GOT3 (cell line): Measurements from ENCODE around the gene RAB40B.

Source experiments
- DNase-seq: peaks from one replicate; lab custom pipeline; 2025; ENCODE audit warnings: mixed read lengths; lab: John Stamatoyannopoulos, UW

Gene RAB40B

DNA sequence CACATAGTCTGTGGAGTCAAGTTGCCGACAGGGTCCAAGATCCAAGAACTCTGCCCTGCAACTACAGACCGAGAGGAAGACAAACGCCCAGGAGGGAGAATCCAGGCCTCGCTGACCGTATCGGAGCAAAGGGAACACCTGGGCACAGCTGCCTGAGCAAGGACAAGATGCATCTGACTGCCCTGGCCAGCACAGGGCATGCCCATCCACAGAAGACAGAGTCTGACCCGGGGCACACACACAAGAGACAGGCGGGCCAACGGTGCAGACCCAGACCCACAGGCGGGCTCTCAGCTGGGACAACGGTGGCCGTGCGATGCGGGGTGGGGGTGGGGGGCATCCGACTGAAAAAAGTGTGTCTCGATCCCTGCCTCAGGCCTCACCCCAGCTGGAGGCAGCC, 6.2 kb downstream of the RAB40B start:
- DNase-seq, result no peak

DNA sequence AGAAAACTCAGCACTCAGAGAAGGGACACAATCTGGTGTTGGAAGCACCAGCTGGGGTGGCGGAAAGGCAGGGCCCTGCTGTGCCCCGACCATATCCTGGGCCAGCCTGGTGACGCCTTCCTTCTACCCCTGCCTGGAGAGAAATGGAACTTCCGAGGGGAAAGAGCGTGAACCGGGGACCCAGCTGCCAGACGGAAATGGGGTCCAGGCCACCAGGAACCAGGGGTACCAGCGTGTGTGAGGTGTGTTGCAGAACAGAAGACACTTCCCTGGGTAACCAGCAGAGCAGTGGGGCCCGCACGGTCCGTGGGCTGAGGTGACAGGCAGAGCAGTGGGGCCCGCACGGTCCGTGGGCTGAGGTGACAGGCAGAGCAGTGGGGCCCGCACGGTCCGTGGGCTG, 6.8 kb downstream of the RAB40B start:
- no peak for DNase-seq

DNA sequence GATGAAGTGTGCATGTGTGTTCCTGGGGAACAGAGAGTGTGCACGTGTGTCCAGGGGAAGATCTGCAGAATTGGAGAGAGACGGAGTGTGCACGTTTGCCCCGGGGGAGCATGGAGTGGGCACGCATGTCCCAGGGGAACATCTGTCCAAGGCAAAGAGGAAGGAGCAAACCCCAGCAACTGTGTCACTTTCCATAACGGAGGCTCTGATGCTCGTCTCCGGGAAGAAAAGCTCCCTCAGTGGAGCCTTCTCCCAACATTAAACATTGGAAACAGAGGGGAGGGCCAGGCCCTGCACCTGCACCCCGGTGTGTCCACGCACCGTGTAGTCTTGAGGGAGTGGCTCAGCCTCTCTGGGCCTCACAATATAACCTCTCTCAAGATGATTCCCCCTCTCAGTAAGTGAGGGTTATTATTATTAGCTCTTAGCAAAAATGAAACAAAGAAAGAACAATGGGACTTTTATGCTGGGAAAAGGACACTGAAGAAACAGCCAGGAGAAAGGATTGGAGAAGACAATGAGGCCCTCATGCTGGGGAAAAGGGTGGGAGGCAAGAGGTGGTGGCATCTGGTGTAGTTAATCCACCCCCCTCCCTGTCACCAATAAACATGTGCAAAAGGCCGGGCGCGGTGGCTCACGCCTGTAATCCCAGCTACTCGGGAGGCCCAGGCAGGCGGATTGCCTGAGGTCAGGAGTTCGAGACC, 7.6 kb downstream of the RAB40B start:
- no peak for DNase-seq

DNA sequence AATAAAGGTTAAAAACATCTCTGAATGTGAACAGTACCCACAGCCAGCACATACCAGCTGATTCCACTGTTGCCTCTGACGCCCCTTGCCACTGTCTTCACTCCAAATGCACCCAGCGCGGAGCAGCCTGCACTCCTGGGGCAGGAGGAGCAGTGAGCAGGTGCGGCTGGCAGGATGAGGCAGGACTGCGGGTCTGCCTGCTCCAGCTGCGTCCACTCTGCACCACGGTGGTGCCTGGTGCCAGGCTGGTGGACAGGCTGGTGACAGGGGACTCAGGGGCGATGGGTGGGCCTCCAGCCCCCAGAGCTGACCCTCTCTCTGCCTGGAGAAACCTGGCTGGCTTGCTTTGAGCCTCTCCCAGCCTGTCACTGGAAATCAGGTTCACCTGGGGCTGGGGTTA, 9.4 kb downstream of the RAB40B start:
- no peak for DNase-seq

DNA sequence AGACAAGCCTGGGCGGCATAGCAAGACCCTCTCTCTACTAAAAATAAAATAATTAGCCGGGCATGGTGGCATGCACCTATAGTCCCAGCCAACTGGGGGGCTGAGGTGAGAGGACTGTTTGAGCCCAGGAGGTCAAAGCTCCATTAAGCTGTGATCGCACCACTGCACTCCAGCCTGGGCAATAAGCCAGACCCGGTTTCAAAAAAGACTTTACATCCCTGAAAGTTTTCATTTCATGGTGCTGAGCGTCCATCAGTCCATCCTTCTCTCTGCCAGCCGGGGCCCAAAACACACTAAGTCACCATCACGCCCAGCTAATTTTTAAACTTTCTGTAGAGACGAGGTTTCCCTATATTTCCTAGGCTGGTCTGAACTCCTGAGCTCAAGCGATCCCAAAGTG, 10.6 kb downstream of the RAB40B start:
- no peak for DNase-seq

DNA sequence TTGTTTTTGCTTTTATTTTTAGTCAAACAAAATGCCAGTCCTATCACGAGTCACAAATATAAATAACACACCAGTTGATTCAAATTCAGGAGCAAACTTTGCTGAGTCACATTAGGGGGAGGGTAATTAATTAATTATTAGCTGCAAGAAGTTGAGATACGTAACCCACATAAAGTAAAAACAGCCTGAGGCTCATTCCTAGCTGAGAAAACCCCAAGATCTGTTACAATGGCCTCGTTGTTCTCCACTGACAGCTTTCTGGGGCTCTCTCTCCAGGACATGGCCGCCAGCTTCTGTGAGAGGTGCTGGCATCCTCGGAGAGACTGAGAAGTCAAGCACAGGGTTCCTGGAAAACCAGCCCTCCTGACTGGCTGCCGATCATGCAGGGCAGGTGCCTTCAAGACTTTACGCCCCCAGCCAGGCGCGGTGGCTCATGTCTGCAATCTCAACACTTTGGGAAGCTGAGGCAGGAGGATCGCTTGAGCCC, 11.1 kb downstream of the RAB40B start:
- no peak for DNase-seq

DNA sequence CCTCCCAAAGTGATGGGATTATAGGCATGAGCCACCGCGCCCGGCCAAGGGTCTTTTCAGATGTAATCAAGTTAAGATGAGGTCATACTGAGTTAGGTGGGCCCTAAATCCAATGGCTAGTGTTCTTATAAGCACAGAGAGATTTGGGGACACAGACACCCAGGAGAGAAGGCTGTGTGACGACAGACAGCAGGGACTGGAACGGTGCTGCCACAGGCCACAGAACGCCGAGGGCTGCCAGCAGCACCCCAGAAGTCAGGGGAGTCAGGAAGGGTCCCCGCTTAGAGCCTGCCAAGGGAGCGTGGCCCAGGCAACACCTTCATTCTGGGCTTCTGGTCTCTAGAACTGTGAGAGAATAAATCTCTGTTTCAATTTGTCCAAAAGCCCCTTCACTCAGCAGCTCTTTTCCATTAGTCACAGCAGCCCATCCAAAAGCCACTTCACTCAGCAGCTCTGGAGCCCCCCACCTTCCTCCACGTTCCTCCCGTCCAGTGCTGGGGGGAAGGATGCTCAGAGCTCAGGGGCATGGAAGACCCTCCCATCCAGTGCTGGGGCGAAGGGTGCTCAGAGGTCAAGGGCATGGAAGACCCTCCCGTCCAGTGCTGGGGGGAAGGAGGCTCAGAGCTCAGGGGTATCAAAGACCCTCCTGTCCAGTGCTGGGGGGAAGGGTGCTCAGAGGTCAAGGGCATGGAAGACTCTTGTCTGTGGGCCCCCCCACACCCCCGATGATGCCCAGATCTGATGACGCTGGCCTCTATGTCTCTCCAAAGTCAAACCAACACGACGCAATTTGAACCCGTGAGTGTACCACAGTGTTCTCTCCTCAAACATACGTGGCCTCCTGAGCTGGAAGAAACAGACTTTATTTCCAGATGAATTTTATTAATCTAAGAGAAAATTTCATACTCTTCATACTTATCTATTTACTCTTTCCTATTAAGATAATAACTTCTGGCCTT, 11.9 kb downstream of the RAB40B start:
- no peak for DNase-seq

DNA sequence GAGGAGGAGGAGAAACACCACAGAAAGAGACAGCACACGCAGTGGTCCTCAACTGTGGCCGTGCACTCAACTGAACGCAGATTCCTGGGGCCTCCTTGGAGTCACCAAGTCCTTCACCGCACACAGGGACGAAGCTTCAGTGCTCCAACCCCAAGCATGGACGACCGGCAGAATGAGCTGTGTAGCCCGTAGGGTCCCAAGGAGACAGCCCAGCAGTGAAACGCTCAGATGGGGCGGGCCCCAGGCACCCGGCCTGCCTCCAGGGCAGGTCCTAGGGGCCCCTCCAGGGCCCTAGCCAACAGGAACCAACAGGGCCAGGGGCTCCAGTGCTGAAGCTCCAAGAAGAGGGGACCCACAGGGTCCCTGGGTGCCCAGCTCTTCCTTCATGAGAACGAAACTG, 13.2 kb downstream of the RAB40B start:
- DNase-seq, result no peak

DNA sequence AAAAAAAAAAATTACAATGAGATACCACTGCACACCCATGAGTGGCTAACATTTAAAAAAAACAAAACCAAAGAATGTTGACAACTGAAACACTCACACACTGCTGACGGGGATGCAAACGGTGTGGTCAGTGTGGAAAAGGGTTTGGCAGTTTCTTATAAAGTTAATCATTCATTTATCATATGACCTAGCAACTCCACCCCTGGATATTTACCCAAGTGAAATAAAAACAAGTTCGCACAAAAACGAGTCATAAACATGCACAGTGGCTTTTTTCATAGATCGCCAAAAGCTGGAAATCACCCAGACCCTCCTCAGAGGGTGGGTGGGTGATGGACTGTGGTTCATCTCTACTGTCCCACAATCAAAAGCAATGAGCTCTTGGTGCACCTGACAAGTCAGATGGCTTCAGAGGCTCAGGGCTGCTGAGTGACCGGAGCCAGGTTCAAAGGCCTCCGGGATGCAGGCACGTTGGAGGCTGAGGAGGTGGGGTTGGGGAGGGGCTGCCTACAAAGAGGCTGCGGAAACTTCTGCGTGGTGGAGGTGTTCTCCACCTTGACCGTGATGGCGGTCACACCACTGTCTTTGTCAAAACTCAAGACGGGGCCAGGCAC, 14.2 kb downstream of the RAB40B start:
- DNase-seq, result no peak

DNA sequence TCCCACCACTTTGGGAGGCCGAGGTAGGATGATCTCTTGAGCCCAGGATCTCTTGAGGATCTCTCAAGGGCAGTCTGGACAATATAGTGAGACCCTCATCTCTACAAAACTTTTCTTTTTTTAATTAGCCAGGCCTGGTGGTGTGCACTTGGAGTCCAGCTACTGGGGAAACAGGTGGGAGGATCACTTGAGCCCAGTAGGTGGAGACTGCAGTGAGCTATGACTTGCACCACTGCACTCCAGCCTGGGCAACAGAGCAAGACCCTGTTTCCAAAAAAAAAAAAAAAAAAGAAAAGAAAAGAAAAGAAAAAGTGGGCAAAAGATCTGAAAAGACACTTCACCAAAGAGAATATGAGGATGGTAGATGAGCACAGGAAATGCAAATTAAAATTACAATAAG, 15.0 kb downstream of the RAB40B start:
- DNase-seq, result no peak

DNA sequence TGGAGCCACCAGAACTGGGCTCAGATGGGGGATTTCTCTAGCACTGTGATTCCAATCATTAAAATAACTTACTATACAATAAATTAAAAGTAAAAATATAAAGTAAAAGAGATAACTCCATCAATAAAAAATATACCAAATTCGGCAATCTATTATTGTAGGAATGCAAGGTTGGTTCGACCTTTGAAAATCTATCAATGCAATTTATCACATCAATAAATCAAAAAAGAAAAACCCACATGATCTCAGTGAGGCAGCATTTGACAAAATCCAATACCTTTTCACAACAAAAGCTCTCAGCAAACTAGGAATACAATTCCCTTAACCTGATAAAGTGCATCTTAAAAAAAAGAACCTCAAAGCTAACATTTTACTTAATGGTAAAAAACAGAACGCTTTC, 17.0 kb downstream of the RAB40B start:
- DNase-seq, result no peak

DNA sequence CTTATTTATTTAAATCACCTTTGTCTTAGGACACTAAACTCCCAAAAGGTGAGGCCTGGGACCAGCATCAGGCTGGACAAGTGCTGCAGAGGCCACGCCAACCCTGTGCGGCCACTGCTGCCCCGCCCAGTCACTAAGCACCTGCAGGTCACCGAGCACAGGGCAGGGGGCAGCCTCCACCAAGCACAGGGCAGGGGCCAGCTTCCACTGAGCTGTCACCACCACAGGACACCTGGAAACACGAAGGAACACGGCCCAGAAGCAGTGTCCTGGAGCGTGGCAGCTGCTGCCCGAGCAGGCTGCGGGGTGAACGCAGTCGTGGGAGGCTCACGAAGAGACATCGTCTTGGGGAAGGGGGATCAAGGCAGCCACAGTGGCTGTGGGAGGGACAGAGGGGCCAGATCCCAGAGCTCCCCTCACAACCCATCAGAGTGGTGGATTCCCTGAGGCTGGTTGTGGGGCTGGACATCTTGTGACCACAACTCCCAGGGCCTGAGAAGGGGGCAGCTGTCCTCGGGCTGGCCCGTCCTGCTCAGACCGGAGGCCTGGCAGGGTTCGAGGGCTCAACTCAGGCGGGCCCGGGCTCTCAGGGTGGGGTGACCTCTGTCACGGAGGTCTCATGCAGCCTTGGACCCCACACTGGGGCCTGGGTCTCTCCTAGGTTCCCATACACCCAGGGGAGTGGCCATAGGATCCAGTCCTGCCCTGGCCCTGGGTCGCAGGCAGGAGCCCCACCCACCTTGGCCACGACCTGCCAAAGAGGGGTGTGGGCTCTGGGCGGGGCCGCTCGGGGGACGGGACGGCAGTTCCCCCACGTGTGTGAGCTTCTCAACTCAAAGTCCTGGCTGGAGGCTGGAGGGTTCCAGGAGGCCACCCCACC, 18.7 kb downstream of the RAB40B start:
- no peak for DNase-seq

DNA sequence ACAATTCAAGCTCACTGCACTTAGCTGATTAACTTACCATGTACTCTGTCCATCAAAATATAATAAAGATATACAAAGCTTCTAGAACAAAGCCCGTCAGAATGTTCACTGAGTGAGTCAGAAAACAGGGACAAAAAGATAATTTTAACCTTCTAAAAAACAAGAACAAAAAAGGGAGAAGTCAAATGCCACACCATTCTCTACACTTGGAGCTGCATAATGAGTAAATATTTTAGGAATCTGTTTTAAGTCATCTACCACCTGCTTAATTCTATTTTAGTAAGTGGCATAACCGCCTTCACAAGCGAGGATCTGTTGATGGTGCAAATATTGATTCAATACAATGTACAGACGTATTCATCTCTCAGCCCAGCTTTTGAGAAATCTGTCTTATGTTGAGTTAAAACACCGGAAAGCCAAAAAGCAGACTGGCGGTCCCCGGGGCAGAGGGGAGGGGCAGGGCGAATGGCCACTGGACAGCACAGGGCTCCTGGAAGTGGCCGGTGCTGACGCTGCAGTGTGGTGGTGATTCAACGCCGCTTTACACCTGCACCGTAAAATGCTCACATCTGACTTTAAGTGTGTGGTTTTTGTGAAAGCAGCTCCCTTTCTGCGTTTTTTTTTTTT, 20.1 kb downstream of the RAB40B start:
- no peak for DNase-seq

DNA sequence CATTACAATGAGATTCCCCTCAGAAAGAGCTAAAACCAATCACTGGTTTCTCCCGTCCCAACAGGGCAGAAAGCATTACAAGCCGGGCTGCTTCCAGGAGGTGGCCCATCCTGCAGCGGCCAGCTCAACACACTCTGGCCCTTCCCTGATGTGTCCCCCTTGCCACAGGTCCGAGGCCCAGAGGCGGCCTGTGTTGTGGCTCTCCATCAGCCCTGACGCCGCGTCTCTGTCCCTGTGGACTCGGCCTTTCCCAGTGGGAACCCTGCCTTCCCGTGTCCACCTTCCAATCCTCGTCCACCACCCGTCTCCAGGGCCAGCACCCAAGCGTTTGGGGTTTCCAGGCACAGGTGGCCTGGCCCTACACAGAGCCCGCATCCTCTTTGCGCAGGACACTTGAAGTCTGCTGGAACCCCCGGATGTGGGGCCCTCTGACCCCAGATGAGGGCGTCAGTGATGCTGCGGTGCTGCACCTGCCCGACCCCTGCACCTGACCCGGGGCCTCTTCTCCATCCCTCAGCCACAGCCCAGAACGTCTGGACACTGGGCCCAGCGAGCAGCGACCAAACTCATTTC, 21.1 kb downstream of the RAB40B start:
- no peak for DNase-seq

DNA sequence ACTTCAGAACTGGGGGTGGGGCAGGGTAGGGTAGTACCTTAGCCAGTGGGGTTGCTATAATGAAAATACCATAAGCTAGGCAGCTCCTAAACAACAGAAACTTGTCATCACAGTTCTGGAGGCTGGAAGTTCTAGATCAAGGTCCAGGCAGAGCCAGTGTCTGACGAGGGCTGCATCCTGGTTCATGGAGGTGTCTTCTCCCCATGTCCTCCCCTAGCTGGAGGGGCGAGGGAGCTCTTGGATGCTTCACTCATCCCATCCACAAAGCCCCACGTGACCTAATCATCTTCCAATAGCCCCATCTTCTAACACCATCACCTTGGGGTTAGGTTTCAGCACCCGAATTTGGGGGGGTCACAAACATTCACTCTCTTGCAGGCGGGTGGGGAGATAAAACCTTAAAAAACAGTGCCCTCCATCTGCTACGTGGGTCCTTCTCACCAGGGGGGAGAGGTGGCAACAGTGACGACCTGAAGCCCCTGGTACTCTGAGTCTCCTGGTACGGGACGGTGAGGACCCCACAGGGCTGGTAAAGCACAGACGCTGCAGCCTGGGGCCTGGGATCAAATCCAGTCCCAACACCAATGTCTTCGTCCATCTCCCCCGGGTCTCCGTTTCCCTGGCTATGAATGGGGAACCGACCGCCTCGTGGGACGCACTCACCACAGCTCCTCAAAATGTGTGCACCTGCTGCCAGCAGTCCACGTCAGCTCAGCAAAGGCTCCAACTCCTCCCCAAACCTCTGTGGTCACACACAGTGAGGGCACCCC, 22.8 kb downstream of the RAB40B start:
- DNase-seq, result no peak

DNA sequence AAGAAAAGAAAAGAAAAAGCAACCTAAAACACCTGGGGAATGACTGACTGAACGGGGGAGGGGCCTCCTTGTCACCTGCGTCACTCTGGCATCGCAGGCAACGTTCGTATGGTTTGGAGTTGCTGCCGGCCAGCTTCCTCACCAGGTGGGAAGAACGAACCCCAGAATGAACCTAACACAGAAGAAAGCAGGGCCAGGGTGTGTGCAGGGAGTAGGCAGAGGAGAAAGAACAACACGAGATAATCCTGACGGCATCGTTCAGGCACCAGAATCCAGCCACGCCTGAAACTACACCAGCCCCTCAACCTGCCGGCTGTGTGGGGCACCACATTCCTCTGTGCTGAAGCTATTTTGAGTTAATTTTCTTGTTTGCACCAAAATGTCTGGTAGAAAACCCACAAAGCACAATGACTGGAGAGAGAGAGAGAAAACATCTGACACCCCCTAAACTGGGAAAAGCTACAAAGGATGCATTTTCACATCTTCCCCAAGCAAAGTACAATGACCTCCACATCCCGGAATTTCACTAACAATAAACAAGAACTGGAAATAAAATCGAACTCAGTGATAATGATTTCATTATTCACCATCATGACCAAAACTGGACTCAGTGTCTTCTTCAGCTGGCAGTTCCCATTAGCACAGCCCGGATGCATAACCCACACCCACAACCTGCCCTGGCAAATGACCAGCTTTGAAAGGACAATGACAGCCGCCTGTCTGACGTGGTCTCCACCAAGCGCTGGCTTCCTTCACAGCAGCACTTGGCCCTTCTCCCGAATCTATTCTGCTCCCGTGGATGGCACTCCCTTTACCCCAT, 23.6 kb downstream of the RAB40B start:
- DNase-seq, result no peak

DNA sequence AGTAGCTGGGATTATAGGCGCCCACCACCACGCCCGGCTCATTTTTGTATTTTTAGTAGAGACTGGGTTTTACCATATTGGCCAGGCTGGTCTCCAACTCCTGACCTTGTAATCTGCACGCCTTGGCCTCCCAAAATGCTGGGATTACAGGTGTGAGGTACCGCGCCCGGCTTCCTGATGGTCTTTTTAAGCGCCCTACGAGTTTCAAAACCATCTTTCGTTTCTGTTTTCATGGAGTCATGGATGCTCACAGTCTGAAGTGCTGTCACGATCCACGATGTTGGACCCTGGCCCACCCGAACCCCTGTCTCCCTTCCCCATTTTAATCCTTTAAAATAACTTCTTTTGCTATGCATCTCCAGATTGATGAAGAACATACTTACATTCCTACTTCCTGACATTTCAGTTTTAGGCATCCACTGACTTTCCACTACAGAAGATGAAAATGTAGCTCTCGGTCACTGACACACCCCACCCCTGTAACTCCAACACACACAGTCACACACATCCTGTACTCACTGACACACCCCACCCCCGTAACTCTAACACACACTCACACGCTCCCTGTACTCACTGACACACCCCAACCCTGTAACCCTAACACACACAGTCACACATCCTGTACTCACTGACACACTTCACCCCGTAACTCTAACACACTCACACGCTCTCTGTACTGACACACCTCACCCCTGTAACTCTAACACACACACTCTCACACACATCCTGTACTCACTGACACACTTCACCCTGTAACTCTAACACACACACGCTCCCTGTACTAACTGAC, 27.6 kb downstream of the RAB40B start:
- no peak for DNase-seq

DNA sequence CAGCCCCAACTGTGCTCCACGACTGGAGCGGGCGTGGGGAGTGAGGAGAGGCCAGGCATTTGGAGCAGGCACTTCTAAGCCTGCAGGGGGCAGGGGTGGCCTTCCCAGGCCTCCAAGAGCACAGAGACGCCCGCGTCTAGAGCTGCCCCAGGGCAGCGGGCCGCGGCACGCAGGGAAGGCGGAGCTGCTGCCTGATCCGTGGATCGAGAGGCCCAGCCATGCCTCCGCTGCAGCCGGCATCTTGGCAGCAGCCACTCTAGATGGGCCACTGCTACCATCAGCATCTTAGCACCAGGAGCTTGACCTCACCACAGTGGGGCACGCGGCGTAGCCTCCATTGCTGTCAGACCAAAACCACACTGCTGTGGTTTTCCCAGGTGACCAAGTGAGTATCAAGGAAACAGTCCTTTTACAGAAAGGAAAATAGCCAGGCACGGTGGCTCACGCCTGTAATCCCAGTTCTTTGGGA, 29.8 kb downstream of the RAB40B start:
- no peak for DNase-seq
